Lung (tissue), 12 donors: ENCODE data around the gene CSNK1A1. TPM values are rescaled to one million over a fixed set of nuclear protein-coding genes. Genes with fewer than 3 reads are reported as not detected.
A peak's percentile ranks its signal among the peaks of the same experiment; 100 is the strongest.

Source experiments
- ATAC-seq: fragments of 200-7000 bp; cut with Tn5 transposase; one replicate; pipeline ENCODE4 v1.9.1; 2020; ENCODE audit warnings: moderate number of reproducible peaks; ENCODE audit not compliant: insufficient read depth, low FRiP score
- DNase-seq, 3 donors: peaks; one replicate each; pipeline ENCODE4 v3.0.0-alpha.2; 2013 to 2017
- H3K27ac ChIP-seq, 2 donors: one replicate each; pipeline ENCODE4 v1.5.1; 2013; ENCODE audit warnings: mild to moderate bottlenecking in 2 of 2, moderate library complexity in 2 of 2, control low read depth in 1 of 2, inconsistent platforms in 1 of 2, low read depth in 1 of 2, low read length in 1 of 2
- H3K27me3 ChIP-seq, 3 donors: one replicate each; pipeline ENCODE4 v1.5.1; 2013; ENCODE audit warnings: low read length in 2 of 3; ENCODE audit not compliant: control insufficient read depth in 3 of 3, insufficient read depth in 3 of 3
- H3K36me3 ChIP-seq, 4 donors: one replicate each; pipeline ENCODE4 v1.5.1; 2013; ENCODE audit warnings: low read length in 4 of 4, mild to moderate bottlenecking in 1 of 4, moderate library complexity in 1 of 4; ENCODE audit not compliant: control insufficient read depth in 4 of 4, insufficient read depth in 4 of 4
- H3K4me1 ChIP-seq, 5 donors: one replicate each; pipeline ENCODE4 v1.5.1; 2013; ENCODE audit warnings: low read length in 5 of 5, mild to moderate bottlenecking in 2 of 5, moderate library complexity in 1 of 5; ENCODE audit not compliant: control insufficient read depth in 5 of 5, insufficient read depth in 5 of 5
- H3K4me3 ChIP-seq: one replicate; pipeline ENCODE4 v1.5.1; 2013; ENCODE audit warnings: mild to moderate bottlenecking, control low read depth, moderate library complexity
- H3K9ac ChIP-seq, 2 donors: one replicate each; pipeline ENCODE4 v1.5.1; 2013; ENCODE audit warnings: low read length in 2 of 2, control low read depth in 1 of 2; ENCODE audit not compliant: insufficient read depth in 1 of 2
- H3K9me3 ChIP-seq, 4 donors: one replicate each; pipeline ENCODE4 v1.5.1; 2013; ENCODE audit warnings: low read length in 3 of 4, mild to moderate bottlenecking in 1 of 4, moderate library complexity in 1 of 4; ENCODE audit not compliant: control insufficient read depth in 4 of 4, insufficient read depth in 3 of 4
- WGBS, 2 donors: extraction: QIAGEN DNeasy Blood & Tissue Kit; methylation state at CpG; one replicate each; pipeline ENCODE4 v1.1.7; 2013; 5-methylcytosine and 5-hydroxymethylcytosine counted together
- polyA plus RNA-seq, 2 donors: library from polyadenylated mRNA; stranded (reverse); fragments of 200-250 nt; gene quantifications; one replicate each; pipeline ENCODE4 v1.2.1, GENCODE V29; 2013
- total RNA-seq, 2 donors: library from RNA; depleted of rRNA in 1 of 2; stranded (reverse); fragments of >200 nt in 1 of 2; gene quantifications; one replicate each; pipeline ENCODE4 v1.2.1, GENCODE V29; 2014 to 2021
- TF ChIP-seq, protein P1 (sequence below): IDR thresholded peaks from 2 replicates; pipeline ENCODE4 v1.5.1; 2012; ENCODE audit warnings: mild to moderate bottlenecking; ENCODE audit errors: control extremely low read depth, extremely low read depth
- donor health status: control.
- donor health status: control.
- donor health status: Bipolar disorder and iron deficiency.
- donor health status: healthy.
- donor health status: DM: yes; HTN: yes; CAD: no.

The CSNK1A1 gene
- total and polyA plus RNA-seq, 4 donors = 48.6 to 299 (median 193) TPM

DNA sequence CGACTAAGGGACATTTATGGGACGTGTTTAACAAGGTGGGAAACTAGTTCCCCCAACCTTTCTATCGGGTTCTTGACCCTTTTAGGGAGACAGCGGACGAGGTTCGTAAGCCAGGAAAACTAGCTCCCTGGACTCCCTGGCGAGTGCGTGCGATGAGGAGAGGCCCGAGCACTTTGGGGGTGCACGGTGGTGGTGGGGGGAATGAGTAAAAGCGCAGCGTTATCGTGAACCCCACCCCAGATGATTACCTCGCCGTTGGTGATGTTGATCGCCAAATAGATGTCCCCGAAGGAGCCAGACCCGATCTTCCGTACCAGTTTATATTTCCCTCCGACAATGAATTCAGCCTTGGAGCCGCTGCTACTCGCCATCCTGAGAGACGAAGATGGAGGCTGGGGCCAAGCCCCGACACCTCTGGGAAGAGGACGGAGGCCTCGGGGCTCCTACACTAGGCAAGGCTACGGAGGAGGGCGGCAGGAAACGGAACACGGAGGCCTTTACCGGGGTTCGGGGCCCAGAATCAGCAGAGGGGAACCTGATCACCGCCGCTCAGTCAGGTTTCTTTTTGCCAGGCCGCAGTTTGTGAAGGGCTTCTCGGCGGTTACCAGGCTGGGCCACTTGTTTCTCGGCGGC is 529 bp downstream of the CSNK1A1 start:
- Histone ChIP-seq H3K4me3 (peak overlapping the region; percentile 95), H3K36me3 (peaks cover 0 to 20% (median 6%) of the 10 kb centered on the region in 4 donors), H3K27ac (peak overlapping the region; percentile 96 to 97), H3K27me3 (no peaks in the 10 kb centered on the region), H3K9me3 (no peaks in the 10 kb centered on the region), H3K9ac (peak overlapping the region; percentile 99 to 100), H3K4me1 (peaks cover 6 to 21% (median 10%) of the 10 kb centered on the region in 5 donors)
- ATAC-seq (peak; percentile 2), DNase-seq (peak; percentile 25 to 58 (median 36))
- 0 to 1% methylated on average over 39 to 40 of the region's 40 CpGs for WGBS, 2 donors
- TF ChIP-seq, protein P1, sequence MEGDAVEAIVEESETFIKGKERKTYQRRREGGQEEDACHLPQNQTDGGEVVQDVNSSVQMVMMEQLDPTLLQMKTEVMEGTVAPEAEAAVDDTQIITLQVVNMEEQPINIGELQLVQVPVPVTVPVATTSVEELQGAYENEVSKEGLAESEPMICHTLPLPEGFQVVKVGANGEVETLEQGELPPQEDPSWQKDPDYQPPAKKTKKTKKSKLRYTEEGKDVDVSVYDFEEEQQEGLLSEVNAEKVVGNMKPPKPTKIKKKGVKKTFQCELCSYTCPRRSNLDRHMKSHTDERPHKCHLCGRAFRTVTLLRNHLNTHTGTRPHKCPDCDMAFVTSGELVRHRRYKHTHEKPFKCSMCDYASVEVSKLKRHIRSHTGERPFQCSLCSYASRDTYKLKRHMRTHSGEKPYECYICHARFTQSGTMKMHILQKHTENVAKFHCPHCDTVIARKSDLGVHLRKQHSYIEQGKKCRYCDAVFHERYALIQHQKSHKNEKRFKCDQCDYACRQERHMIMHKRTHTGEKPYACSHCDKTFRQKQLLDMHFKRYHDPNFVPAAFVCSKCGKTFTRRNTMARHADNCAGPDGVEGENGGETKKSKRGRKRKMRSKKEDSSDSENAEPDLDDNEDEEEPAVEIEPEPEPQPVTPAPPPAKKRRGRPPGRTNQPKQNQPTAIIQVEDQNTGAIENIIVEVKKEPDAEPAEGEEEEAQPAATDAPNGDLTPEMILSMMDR = no peak

- Histone ChIP-seq H3K27ac (peak overlapping the region; percentile 96 to 97), H3K9me3 (no peaks in the 10 kb centered on the region), H3K36me3 (peaks cover 2 to 25% (median 9%) of the 10 kb centered on the region in 4 donors), H3K27me3 (no peaks in the 10 kb centered on the region), H3K4me3 (peak overlapping the region; percentile 95), H3K9ac (peak overlapping the region; percentile 99 to 100), H3K4me1 (peaks cover 6 to 21% (median 10%) of the 10 kb centered on the region in 5 donors)
- WGBS, 2 donors = 0 to 1% methylated on average over 12 of the region's 12 CpGs
- ATAC-seq = no peak
- peak in 1 of 3 donors; percentile 63 for DNase-seq
- TF ChIP-seq, protein P1 = no peak
Observed at GRCh38 chr5:149550268-149550583, 1.0 kb downstream of the CSNK1A1 start.

DNA sequence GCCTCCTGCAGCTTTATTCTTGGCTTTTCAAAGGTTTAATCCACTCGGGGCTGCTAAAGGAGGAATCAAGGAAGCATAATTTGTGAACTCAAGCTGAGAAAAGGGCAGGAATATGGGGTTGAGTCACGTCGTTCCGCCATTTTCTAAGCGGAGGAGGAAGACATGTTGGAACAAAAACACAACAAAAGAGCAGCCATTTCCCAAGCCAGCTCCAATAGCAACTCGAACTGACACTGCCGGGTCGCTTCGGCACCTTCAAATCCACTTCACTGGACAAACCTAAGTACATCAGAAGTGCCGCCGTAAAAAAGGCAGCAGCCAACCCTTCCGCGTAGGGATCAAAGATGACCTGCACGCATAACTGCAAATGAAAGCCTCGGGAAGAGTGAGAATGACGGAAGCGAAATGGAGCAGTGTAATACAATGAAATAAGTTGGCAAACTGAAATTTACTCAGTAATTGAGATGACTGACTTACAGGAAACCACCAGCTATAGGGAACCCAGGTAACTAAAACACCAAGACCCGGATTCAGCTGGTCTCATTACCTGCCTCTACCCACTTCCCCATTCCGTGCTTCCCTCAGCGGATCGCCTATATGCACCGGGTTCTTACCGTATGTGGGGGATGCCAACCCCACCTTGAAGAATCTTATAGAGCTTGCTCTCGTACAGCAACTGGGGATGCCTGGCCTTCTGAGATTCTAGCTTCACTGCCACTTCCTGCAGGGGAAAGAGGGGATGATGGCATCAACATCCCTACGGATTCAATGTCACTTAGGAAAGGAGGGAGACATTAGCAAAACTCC is 1.6 kb downstream of the CSNK1A1 start:
- Histone ChIP-seq H3K36me3 (peaks cover 6 to 27% (median 12%) of the 10 kb centered on the region in 4 donors), H3K9me3 (no peaks in the 10 kb centered on the region), H3K4me1 (peaks cover 6 to 21% (median 14%) of the 10 kb centered on the region in 5 donors), H3K27ac (peak overlapping the region; percentile 90 to 97), H3K4me3 (peak overlapping the region; percentile 95), H3K9ac (peak overlapping the region; percentile 99 to 100), H3K27me3 (no peaks in the 10 kb centered on the region)
- 1 to 2% methylated on average over 25 of the region's 25 CpGs for WGBS, 2 donors
- TF ChIP-seq, protein P1 = no peak
- ATAC-seq (no peak), DNase-seq (peak; percentile 49 to 62 (median 60))
